HFFc6 (cell line): ENCODE measurements around the gene ANG. TPM values are rescaled to one million over a fixed set of nuclear protein-coding genes. Genes with fewer than 3 reads are reported as not detected.
A peak's percentile ranks its signal among the peaks of the same experiment; 100 is the strongest.

Experiments used
- DNase-seq: peaks from one replicate; pipeline ENCODE4 v3.0.0-alpha.2; 2018
- H3K27ac Mint-ChIP-seq: 2 replicates; pipeline ENCODE4 v1.8.0; 2020; ENCODE audit warnings: mild to moderate bottlenecking, mixed read lengths
- H3K27me3 Mint-ChIP-seq: 2 replicates; pipeline ENCODE4 v1.8.0; 2021; ENCODE audit warnings: mild to moderate bottlenecking, moderate library complexity, mixed read lengths; ENCODE audit not compliant: insufficient read depth
- H3K36me3 Mint-ChIP-seq: 2 replicates; pipeline ENCODE4 v1.8.0; 2021; ENCODE audit warnings: low read depth, mixed read lengths
- H3K4me1 Mint-ChIP-seq: 2 replicates; pipeline ENCODE4 v1.8.0; 2020; ENCODE audit warnings: low read depth, mixed read lengths
- H3K4me3 Mint-ChIP-seq: 2 replicates; pipeline ENCODE4 v1.8.0; 2020; ENCODE audit warnings: mild to moderate bottlenecking, moderate library complexity, mixed read lengths
- H3K9me3 Mint-ChIP-seq: 2 replicates; pipeline ENCODE4 v1.8.0; 2020; ENCODE audit warnings: mild to moderate bottlenecking, mixed read lengths
- CTCF ChIP-seq: fragments of 200-600 bp; sonication (generic); IDR thresholded peaks from 2 replicates; pipeline ENCODE4 v1.5.0; 2021; ENCODE audit warnings: antibody characterized with exemption, mild to moderate bottlenecking
- total RNA-seq, 6 experiments: library from RNA; stranded (reverse); fragmentation: NEBNext Ultra II Directional; extraction: Animal tissue kit (Norgen Biotek cat#: 25700); gene quantifications; 2 replicates in 1 of 6; 3 replicates in 5 of 6; pipeline ENCODE4 v1.2.3, GENCODE V29; 2021

Gene ANG
- total RNA-seq, 6 experiments from 2014 or later: 2.4 to 4.0 (median 3.2) TPM

GRCh38 chr14:20683125-20683890, 5.3 kb upstream of the ANG start:
- no peak for TF ChIP-seq CTCF
- Mint-ChIP-seq H3K4me1 (peaks cover 32% of the 10 kb centered on the region), H3K27me3 (peaks cover 3% of the 10 kb centered on the region; the same call in 1 of the 2 replicates), H3K9me3 (no peaks in the 10 kb centered on the region), H3K36me3 (no peaks in the 10 kb centered on the region), H3K27ac (no peak overlapping the region), H3K4me3 (no peak overlapping the region)
- DNase-seq: peak; percentile 92

GRCh38 chr14:20683891-20684661, 4.5 kb upstream of the ANG start, which contains the start of gene RNASE4:
Gene RNASE4, plus strand, starts transcription at chr14:20684560. Its CDS starts 14,812 bp downstream, at chr14:20699372.
- H3K4me1 Mint-ChIP-seq: peaks cover 32% of the 10 kb centered on the region
- H3K4me3 Mint-ChIP-seq: no peak within 1 kb of the TSS
- no peaks in the 10 kb centered on the region for H3K9me3 Mint-ChIP-seq
- no peak for TF ChIP-seq CTCF
- DNase-seq: peak; percentile 97
- peaks cover 3% of the 10 kb centered on the region; the same call in 1 of the 2 replicates for H3K27me3 Mint-ChIP-seq
- no peaks in the 10 kb centered on the region for H3K36me3 Mint-ChIP-seq
- H3K27ac Mint-ChIP-seq: no peak within 1 kb of the TSS

- H3K27ac Mint-ChIP-seq: no peak overlapping the region
- DNase-seq: peak; percentile 30
- peaks cover 3% of the 10 kb centered on the region; the same call in 1 of the 2 replicates for H3K27me3 Mint-ChIP-seq
- no peak for TF ChIP-seq CTCF
- H3K4me1 Mint-ChIP-seq: peaks cover 32% of the 10 kb centered on the region
- no peaks in the 10 kb centered on the region for H3K9me3 Mint-ChIP-seq
- no peak overlapping the region for H3K4me3 Mint-ChIP-seq
- H3K36me3 Mint-ChIP-seq: no peaks in the 10 kb centered on the region
Measured at GRCh38 chr14:20684662-20685456, 3.7 kb upstream of the ANG start.

- Mint-ChIP-seq H3K4me3 (no peak overlapping the region), H3K9me3 (no peaks in the 10 kb centered on the region), H3K4me1 (peaks cover 31% of the 10 kb centered on the region), H3K27ac (no peak overlapping the region), H3K27me3 (0 out of 2 replicates have a peak, but pooled peaks cover 1% of the 10 kb centered on the region), H3K36me3 (no peaks in the 10 kb centered on the region)
- no peak for DNase-seq
- no peak for TF ChIP-seq CTCF
Measured at GRCh38 chr14:20686386-20687143, 2.0 kb upstream of the ANG start.
